Vagina (tissue), 2 donors: ENCODE data around the gene THAP12. TPM values are rescaled to one million over a fixed set of nuclear protein-coding genes. Genes with fewer than 3 reads are reported as not detected.

Experiments
- DNase-seq, 2 donors: peaks; one replicate each; pipeline ENCODE4 v3.0.0-alpha.2; 2017; ENCODE audit errors: extremely low spot score in 2 of 2
- H3K27ac ChIP-seq: fragments of 200-600 bp; sonication (generic); one replicate; pipeline ENCODE4 v1.5.1; 2019
- H3K27me3 ChIP-seq: fragments of 200-600 bp; sonication (generic); one replicate; pipeline ENCODE4 v1.5.1; 2019
- H3K36me3 ChIP-seq, 2 donors: fragments of 200-600 bp; sonication (generic); one replicate each; pipeline ENCODE4 v1.5.1; 2017 to 2019
- H3K4me1 ChIP-seq: fragments of 200-600 bp; sonication (generic); one replicate; pipeline ENCODE4 v1.5.1; 2019
- H3K4me3 ChIP-seq, 2 donors: fragments of 200-600 bp; sonication (generic); 1 replicate in 1 of 2; 2 replicates in 1 of 2; pipeline ENCODE4 v1.5.1; 2016 to 2019
- H3K9me3 ChIP-seq: fragments of 200-600 bp; sonication (generic); one replicate; pipeline ENCODE4 v1.5.1; 2019
- CTCF ChIP-seq, 3 experiments: fragments of 450-650 bp in 2 of 3; fragments of 200-600 bp in 1 of 3; sonication (generic) in 1 of 3; IDR thresholded peaks; one replicate each; pipeline ENCODE4 v1.5.1; 2017 to 2019; ENCODE audit warnings: antibody characterized with exemption in 3 of 3, mild to moderate bottlenecking in 2 of 3, moderate library complexity in 2 of 3
- POLR2A ChIP-seq, 2 donors: fragments of 450-650 bp; IDR thresholded peaks; one replicate each; pipeline ENCODE4 v1.6.1; 2017; ENCODE audit warnings: antibody characterized with exemption in 2 of 2, mild to moderate bottlenecking in 2 of 2, moderate library complexity in 2 of 2
- POLR2AphosphoS5 ChIP-seq, 2 donors: sonication (generic); formaldehyde crosslinking; IDR thresholded peaks; one replicate each; pipeline ENCODE4 v1.9.0; 2017; ENCODE audit warnings: antibody characterized with exemption in 2 of 2, mild to moderate bottlenecking in 2 of 2, low read depth in 1 of 2; ENCODE audit not compliant: insufficient read depth in 1 of 2
- intact Hi-C: fragments of 100-400 bp; cut with DNase I; formaldehyde crosslinking; loops from one replicate; pipeline ENCODE4 v1.15.1; 2023
- total RNA-seq: library from RNA; depleted of rRNA; stranded (reverse); fragments of >200 nt; gene quantifications from one replicate; pipeline ENCODE4 v1.2.3, GENCODE V29; 2016

Gene THAP12
- total RNA-seq, 1 donor from 2014 or later, result 25.8 TPM

GRCh38 chr11:76330651-76331050, 50.3 kb downstream of the THAP12 start:
- Histone ChIP-seq H3K4me3 (no peak overlapping the region), H3K27ac (no peak overlapping the region), H3K4me1 (no peaks in the 10 kb centered on the region), H3K27me3 (no peaks in the 10 kb centered on the region), H3K9me3 (no peaks in the 10 kb centered on the region), H3K36me3 (no peaks in the 10 kb centered on the region)
- TF ChIP-seq CTCF (IDR thresholded peaks at IDR 0.05) (no peak), POLR2A (IDR thresholded peaks at IDR 0.05) (no peak), POLR2AphosphoS5 (IDR thresholded peaks at IDR 0.05; ENCODE audit: insufficient read depth in 1 of 2, low read depth in 1 of 2) (no peak)
- no peak for DNase-seq
- intact Hi-C loops, result no loop called here

- Histone ChIP-seq H3K4me3 (no peak overlapping the region), H3K4me1 (no peaks in the 10 kb centered on the region), H3K27ac (no peak overlapping the region), H3K9me3 (no peaks in the 10 kb centered on the region), H3K36me3 (no peaks in the 10 kb centered on the region), H3K27me3 (no peaks in the 10 kb centered on the region)
- TF ChIP-seq POLR2AphosphoS5 (IDR thresholded peaks at IDR 0.05; ENCODE audit: insufficient read depth in 1 of 2, low read depth in 1 of 2) (no peak), POLR2A (IDR thresholded peaks at IDR 0.05) (no peak), CTCF (IDR thresholded peaks at IDR 0.05) (no peak)
- intact Hi-C loops, result no loop called here
- DNase-seq, result no peak
These were observed 50.9 kb downstream of the THAP12 start for GRCh38 chr11:76329983-76330382.

- TF ChIP-seq POLR2A (IDR thresholded peaks at IDR 0.05) (no peak), POLR2AphosphoS5 (IDR thresholded peaks at IDR 0.05; ENCODE audit: insufficient read depth in 1 of 2, low read depth in 1 of 2) (no peak), CTCF (IDR thresholded peaks at IDR 0.05) (no peak)
- intact Hi-C loops, result no loop called here
- DNase-seq, result no peak
- Histone ChIP-seq H3K36me3 (no peaks in the 10 kb centered on the region), H3K27me3 (no peaks in the 10 kb centered on the region), H3K27ac (no peak overlapping the region), H3K9me3 (no peaks in the 10 kb centered on the region), H3K4me1 (no peaks in the 10 kb centered on the region), H3K4me3 (no peak overlapping the region)
These were observed 51.8 kb downstream of the THAP12 start for GRCh38 chr11:76329084-76329648.

GRCh38 chr11:76327756-76328388, 53.1 kb downstream of the THAP12 start:
- no peaks in the 10 kb centered on the region for H3K36me3 ChIP-seq
- H3K4me3 ChIP-seq, result no peak overlapping the region
- no peaks in the 10 kb centered on the region for H3K9me3 ChIP-seq
- intact Hi-C loops, result no loop called here
- TF ChIP-seq POLR2AphosphoS5 (IDR thresholded peaks at IDR 0.05; ENCODE audit: insufficient read depth in 1 of 2, low read depth in 1 of 2) (no peak), CTCF (IDR thresholded peaks at IDR 0.05) (no peak), POLR2A (IDR thresholded peaks at IDR 0.05) (no peak)
- no peaks in the 10 kb centered on the region for H3K27me3 ChIP-seq
- DNase-seq, result no peak
- no peaks in the 10 kb centered on the region for H3K4me1 ChIP-seq
- H3K27ac ChIP-seq, result no peak overlapping the region

- Histone ChIP-seq H3K27me3 (no peaks in the 10 kb centered on the region), H3K36me3 (no peaks in the 10 kb centered on the region), H3K27ac (no peak overlapping the region), H3K4me3 (no peak overlapping the region), H3K9me3 (no peaks in the 10 kb centered on the region), H3K4me1 (peaks cover under 1% of the 10 kb centered on the region)
- DNase-seq, result no peak
- intact Hi-C loops, result no loop called here
- TF ChIP-seq POLR2A (IDR thresholded peaks at IDR 0.05) (no peak), POLR2AphosphoS5 (IDR thresholded peaks at IDR 0.05; ENCODE audit: insufficient read depth in 1 of 2, low read depth in 1 of 2) (no peak), CTCF (IDR thresholded peaks at IDR 0.05) (no peak)
These were observed 53.7 kb downstream of the THAP12 start for GRCh38 chr11:76327202-76327601.
